Upper lobe of left lung (tissue), 6 donors: ENCODE results near the gene CAMK2N1. TPM values are rescaled to one million over a fixed set of nuclear protein-coding genes. Genes with fewer than 3 reads are reported as not detected.

Experiments
- ATAC-seq, 2 donors: fragments of 200-7000 bp; cut with Tn5 transposase; one replicate each; pipeline ENCODE4 v1.9.1; 2022; ENCODE audit warnings: mild to moderate bottlenecking in 2 of 2, moderate library complexity in 2 of 2; ENCODE audit not compliant: low FRiP score in 2 of 2
- DNase-seq, 2 donors: peaks; one replicate each; pipeline ENCODE4 v3.0.0-alpha.2; 2019 to 2020
- H3K27ac ChIP-seq, 4 donors: fragments of 200-600 bp; sonication (generic); one replicate each; pipeline ENCODE4 v1.5.1; 2016 to 2019
- H3K27me3 ChIP-seq, 4 donors: fragments of 200-600 bp; sonication (generic); one replicate each; pipeline ENCODE4 v1.5.1; 2017 to 2019
- H3K36me3 ChIP-seq, 4 donors: fragments of 200-600 bp; sonication (generic); one replicate each; pipeline ENCODE4 v1.5.1; 2016 to 2019
- H3K4me1 ChIP-seq, 4 donors: fragments of 200-600 bp; sonication (generic); one replicate each; pipeline ENCODE4 v1.5.1; 2018 to 2019
- H3K4me3 ChIP-seq, 4 donors: fragments of 200-600 bp; sonication (generic); one replicate each; pipeline ENCODE4 v1.5.1; 2017 to 2019; ENCODE audit warnings: mild to moderate bottlenecking in 2 of 4, moderate library complexity in 1 of 4
- H3K9me3 ChIP-seq, 4 donors: fragments of 200-600 bp; sonication (generic); one replicate each; pipeline ENCODE4 v1.5.1; 2018 to 2019
- EP300 ChIP-seq, 4 donors: sonication (generic); formaldehyde crosslinking; IDR thresholded peaks; one replicate each; pipeline ENCODE4 v1.5.1; 2017; ENCODE audit warnings: antibody characterized with exemption in 4 of 4, control low read depth in 2 of 4
- POLR2A ChIP-seq, 4 donors: fragments of 450-650 bp; IDR thresholded peaks; one replicate each; pipeline ENCODE4 v1.5.1; 2016 to 2017; ENCODE audit warnings: antibody characterized with exemption in 4 of 4, mild to moderate bottlenecking in 2 of 4
- POLR2AphosphoS5 ChIP-seq, 2 donors: sonication (generic); formaldehyde crosslinking; IDR thresholded peaks; one replicate each; pipeline ENCODE4 v1.5.1; 2017; ENCODE audit warnings: antibody characterized with exemption in 2 of 2
- WGBS, 2 donors: methylation state at CpG; one replicate each; pipeline ENCODE4 v1.1.5; 2017 to 2018; 5-methylcytosine and 5-hydroxymethylcytosine counted together
- total RNA-seq, 6 donors: library from RNA; depleted of rRNA in 4 of 6; stranded (reverse); fragments of >200 nt in 4 of 6; gene quantifications; one replicate each; pipeline versions ENCODE4 v1.1.0 to v1.2.1, GENCODE V29; 2016 to 2021
- TF ChIP-seq, protein P1 (sequence below), 6 experiments: fragments of 450-650 bp in 4 of 6; fragments of 200-600 bp in 2 of 6; sonication (generic) in 2 of 6; IDR thresholded peaks; one replicate each; pipeline ENCODE4 v1.5.1; 2016 to 2019; ENCODE audit warnings: antibody characterized with exemption in 6 of 6
- donor health status: DM: no; HTN: no; CAD: no; lungs with moderate emphysema.
- donor health status: DM: no; HTN: yes; CAD: no; lungs with severe emphysema.

Gene CAMK2N1
- total RNA-seq, 6 donors from 2014 or later: 18.4 to 63.9 (median 28.1) TPM

DNA sequence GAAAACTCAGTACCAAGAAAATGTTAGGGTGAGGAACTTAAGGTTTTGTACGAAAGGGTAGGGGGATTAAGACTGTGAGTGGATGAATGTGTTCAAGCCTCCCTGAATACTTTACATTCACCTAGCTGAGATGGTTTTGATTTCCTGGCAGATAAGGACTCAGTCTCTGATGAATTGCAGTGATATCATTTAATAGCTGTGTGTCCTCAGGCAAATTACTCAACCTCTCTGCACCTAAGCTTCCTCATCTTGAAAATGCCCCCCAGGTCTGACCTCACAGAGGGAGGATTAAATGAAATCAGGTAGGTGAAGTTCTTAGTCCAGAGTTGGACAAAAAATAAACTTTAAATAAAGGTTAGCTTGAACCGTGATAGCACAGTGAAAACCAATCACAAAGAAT lies 48.4 kb downstream of the CAMK2N1 start:
- Histone ChIP-seq H3K27ac (no peak overlapping the region), H3K36me3 (no peaks in the 10 kb centered on the region), H3K4me3 (no peak overlapping the region), H3K27me3 (no peaks in the 10 kb centered on the region), H3K4me1 (no peaks in the 10 kb centered on the region), H3K9me3 (no peaks in the 10 kb centered on the region)
- WGBS, 2 donors: 87 to 89% methylated on average over 2 of the region's 2 CpGs
- no peak for DNase-seq
- ATAC-seq: no peak
- TF ChIP-seq POLR2A (IDR thresholded peaks at IDR 0.05) (no peak), POLR2AphosphoS5 (IDR thresholded peaks at IDR 0.05) (no peak), EP300 (IDR thresholded peaks at IDR 0.05) (no peak)
- TF ChIP-seq, protein P1, sequence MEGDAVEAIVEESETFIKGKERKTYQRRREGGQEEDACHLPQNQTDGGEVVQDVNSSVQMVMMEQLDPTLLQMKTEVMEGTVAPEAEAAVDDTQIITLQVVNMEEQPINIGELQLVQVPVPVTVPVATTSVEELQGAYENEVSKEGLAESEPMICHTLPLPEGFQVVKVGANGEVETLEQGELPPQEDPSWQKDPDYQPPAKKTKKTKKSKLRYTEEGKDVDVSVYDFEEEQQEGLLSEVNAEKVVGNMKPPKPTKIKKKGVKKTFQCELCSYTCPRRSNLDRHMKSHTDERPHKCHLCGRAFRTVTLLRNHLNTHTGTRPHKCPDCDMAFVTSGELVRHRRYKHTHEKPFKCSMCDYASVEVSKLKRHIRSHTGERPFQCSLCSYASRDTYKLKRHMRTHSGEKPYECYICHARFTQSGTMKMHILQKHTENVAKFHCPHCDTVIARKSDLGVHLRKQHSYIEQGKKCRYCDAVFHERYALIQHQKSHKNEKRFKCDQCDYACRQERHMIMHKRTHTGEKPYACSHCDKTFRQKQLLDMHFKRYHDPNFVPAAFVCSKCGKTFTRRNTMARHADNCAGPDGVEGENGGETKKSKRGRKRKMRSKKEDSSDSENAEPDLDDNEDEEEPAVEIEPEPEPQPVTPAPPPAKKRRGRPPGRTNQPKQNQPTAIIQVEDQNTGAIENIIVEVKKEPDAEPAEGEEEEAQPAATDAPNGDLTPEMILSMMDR (IDR thresholded peaks at IDR 0.05): no peak

DNA sequence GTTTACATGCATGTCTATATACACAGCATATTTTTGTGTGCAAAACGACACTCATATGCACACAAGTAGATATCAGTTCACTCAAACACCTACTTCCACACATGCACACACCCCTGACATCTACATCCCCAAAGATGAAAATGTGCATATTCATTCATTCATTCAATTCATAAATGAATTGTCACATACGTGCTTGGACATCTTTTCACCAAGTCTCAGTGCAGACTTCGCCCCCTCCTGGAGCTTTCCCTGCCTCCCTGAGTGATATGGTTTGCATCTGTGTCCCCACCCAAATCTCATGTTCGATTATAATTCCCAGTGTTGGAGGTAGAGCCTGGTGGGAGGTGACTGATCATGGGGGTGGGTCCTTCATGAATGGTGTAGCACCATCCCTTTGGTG lies 53.1 kb downstream of the CAMK2N1 start:
- no peak for ATAC-seq
- Histone ChIP-seq H3K4me1 (no peaks in the 10 kb centered on the region), H3K27ac (no peak overlapping the region), H3K9me3 (no peaks in the 10 kb centered on the region), H3K4me3 (no peak overlapping the region), H3K27me3 (no peaks in the 10 kb centered on the region), H3K36me3 (no peaks in the 10 kb centered on the region)
- WGBS, 2 donors: 75 to 78% methylated on average over 4 of the region's 4 CpGs
- DNase-seq: no peak
- TF ChIP-seq POLR2A (IDR thresholded peaks at IDR 0.05): no peak
- no peak for TF ChIP-seq EP300 (IDR thresholded peaks at IDR 0.05)
- TF ChIP-seq, protein P1 (IDR thresholded peaks at IDR 0.05): no peak
- no peak for TF ChIP-seq POLR2AphosphoS5 (IDR thresholded peaks at IDR 0.05)

Other genes starting within 250 kb of the CAMK2N1 start
- under 1 TPM in 3 of 6 donors, not detected in 3; 0.14 to 0.77 (median 0.46) TPM for gene VWA5B1, start 195.3 kb downstream of the CAMK2N1 start, total RNA-seq
- 10 to 100 TPM; 15.7 to 39.3 (median 30.8) TPM for gene MUL1, start 21.9 kb upstream of the CAMK2N1 start, total RNA-seq
- 1 to 10 TPM in 1 of 6 donors, under 1 TPM in 2, not detected in 3; 0.23 to 1.2 (median 0.30) TPM for gene FAM43B, start 66.4 kb upstream of the CAMK2N1 start, total RNA-seq
- 1 to 10 TPM in 5 of 6 donors, not detected in 1; 2.6 to 9.3 (median 3.0) TPM for gene CDA, start 102.9 kb upstream of the CAMK2N1 start, total RNA-seq
- gene PINK1, start 147.2 kb upstream of the CAMK2N1 start, total RNA-seq: 100 to 1,000 TPM in 2 of 6 donors, 10 to 100 TPM in 4; 62.8 to 118 (median 86.2) TPM
- 100 to 1,000 TPM in 4 of 6 donors, 10 to 100 TPM in 2; 54.5 to 212 (median 141) TPM for gene DDOST, start 175.2 kb upstream of the CAMK2N1 start, total RNA-seq
- gene KIF17, start 231.8 kb upstream of the CAMK2N1 start, total RNA-seq: 10 to 100 TPM in 1 of 6 donors, 1 to 10 TPM in 5; 4.2 to 12.6 (median 8.5) TPM
- under 1 TPM in 3 of 6 donors, not detected in 3; 0.13 to 0.46 (median 0.40) TPM for gene SH2D5, start 246.5 kb upstream of the CAMK2N1 start, total RNA-seq